Muscle layer of duodenum (tissue), 2 donors: ENCODE measurements around the gene CABLES2.
"Not testable (repeated sequence)": the region's sequence is repeated elsewhere in the genome, so short reads cannot be mapped to it uniquely, and the experiment has no call there.

Experiments used
- H3K27ac ChIP-seq: one replicate; pipeline ENCODE4 v1.7.0; 2013; ENCODE audit warnings: mild to moderate bottlenecking, low read length
- H3K27me3 ChIP-seq: one replicate; pipeline ENCODE4 v1.7.0; 2013; ENCODE audit warnings: low read depth, mild to moderate bottlenecking, control low read depth, low read length
- H3K36me3 ChIP-seq, 2 donors: one replicate each; pipeline ENCODE4 v1.7.0; 2013; ENCODE audit warnings: low read length in 2 of 2, control low read depth in 1 of 2, mild to moderate bottlenecking in 1 of 2; ENCODE audit not compliant: insufficient read depth in 2 of 2, control insufficient read depth in 1 of 2
- H3K4me1 ChIP-seq, 2 donors: one replicate each; pipeline ENCODE4 v1.7.0; 2013; ENCODE audit warnings: low read length in 2 of 2, mild to moderate bottlenecking in 2 of 2, control low read depth in 1 of 2, moderate library complexity in 1 of 2; ENCODE audit not compliant: insufficient read depth in 2 of 2, control insufficient read depth in 1 of 2
- H3K4me3 ChIP-seq, 2 donors: one replicate each; pipeline ENCODE4 v1.7.0; 2013; ENCODE audit warnings: low read length in 2 of 2, low read depth in 1 of 2, mild to moderate bottlenecking in 1 of 2
- H3K9me3 ChIP-seq, 2 donors: one replicate each; pipeline ENCODE4 v1.7.0; 2013; ENCODE audit warnings: low read length in 2 of 2, control low read depth in 1 of 2, mild to moderate bottlenecking in 1 of 2; ENCODE audit not compliant: control insufficient read depth in 1 of 2
- donor health status: healthy.

CABLES2 gene

GRCh38 chr20:62381842-62382241 is 25.2 kb downstream of the CABLES2 start:
- peaks cover 4 to 35% of the 10 kb centered on the region in 2 donors for H3K4me1 ChIP-seq
- H3K27me3 ChIP-seq, result no peaks in the 10 kb centered on the region
- H3K4me3 ChIP-seq, result no peak overlapping the region
- H3K9me3 ChIP-seq, result no peaks in the 10 kb centered on the region
- no peak overlapping the region for H3K27ac ChIP-seq
- H3K36me3 ChIP-seq, result peaks cover 0 to 5% of the 10 kb centered on the region in 2 donors

GRCh38 chr20:62381202-62381797 is 25.8 kb downstream of the CABLES2 start:
- H3K27me3 ChIP-seq, result no peaks in the 10 kb centered on the region
- no peak overlapping the region for H3K27ac ChIP-seq
- H3K4me3 ChIP-seq, result no peak overlapping the region
- H3K36me3 ChIP-seq, result peaks cover 0 to 5% of the 10 kb centered on the region in 2 donors
- H3K9me3 ChIP-seq, result no peaks in the 10 kb centered on the region
- H3K4me1 ChIP-seq, result peaks cover 4 to 41% of the 10 kb centered on the region in 2 donors

GRCh38 chr20:62378215-62378614 is 28.9 kb downstream of the CABLES2 start:
- Histone ChIP-seq H3K36me3 (peaks cover 0 to 5% of the 10 kb centered on the region in 2 donors), H3K27me3 (no peaks in the 10 kb centered on the region), H3K9me3 (no peaks in the 10 kb centered on the region), H3K4me1 (peaks cover 0 to 51% of the 10 kb centered on the region in 2 donors), H3K4me3 (no peak overlapping the region), H3K27ac (no peak overlapping the region)

- H3K4me1 ChIP-seq, result peaks cover 0 to 51% of the 10 kb centered on the region in 2 donors
- no peak overlapping the region for H3K4me3 ChIP-seq
- peaks cover 0 to 5% of the 10 kb centered on the region in 2 donors for H3K36me3 ChIP-seq
- H3K27me3 ChIP-seq, result no peaks in the 10 kb centered on the region
- no peak overlapping the region for H3K27ac ChIP-seq
- no peaks in the 10 kb centered on the region for H3K9me3 ChIP-seq
Measured at GRCh38 chr20:62377615-62378178, 29.4 kb downstream of the CABLES2 start.

GRCh38 chr20:62377064-62377461 is 30.0 kb downstream of the CABLES2 start:
- H3K36me3 ChIP-seq, result peaks cover 0 to 4% of the 10 kb centered on the region in 2 donors
- no peak overlapping the region for H3K27ac ChIP-seq
- no peaks in the 10 kb centered on the region for H3K27me3 ChIP-seq
- H3K4me3 ChIP-seq, result no peak overlapping the region
- H3K4me1 ChIP-seq, result peaks cover 0 to 47% of the 10 kb centered on the region in 2 donors
- H3K9me3 ChIP-seq, result no peaks in the 10 kb centered on the region

GRCh38 chr20:62376112-62377063 is 30.7 kb downstream of the CABLES2 start:
- H3K27me3 ChIP-seq, result no peaks in the 10 kb centered on the region
- H3K36me3 ChIP-seq, result no peaks in the 10 kb centered on the region
- H3K4me3 ChIP-seq, result no peak overlapping the region
- peaks cover 0 to 54% of the 10 kb centered on the region in 2 donors for H3K4me1 ChIP-seq
- H3K9me3 ChIP-seq, result no peaks in the 10 kb centered on the region
- H3K27ac ChIP-seq, result no peak overlapping the region

- Histone ChIP-seq H3K27ac (no peak overlapping the region), H3K4me3 (peak overlapping the region in 1 of 2 donors; percentile 4), H3K36me3 (no peaks in the 10 kb centered on the region), H3K4me1 (peaks cover 0 to 72% of the 10 kb centered on the region in 2 donors), H3K27me3 (no peaks in the 10 kb centered on the region), H3K9me3 (no peaks in the 10 kb centered on the region)
Measured at GRCh38 chr20:62374331-62375152, 32.5 kb downstream of the CABLES2 start.

- H3K27ac ChIP-seq, H3K36me3 ChIP-seq, H3K4me3 ChIP-seq, H3K9me3 ChIP-seq, H3K27me3 ChIP-seq: not testable (repeated sequence)
- peaks cover 0 to 80% of the 10 kb centered on the region in 2 donors for H3K4me1 ChIP-seq
Measured at GRCh38 chr20:62373631-62374179, 33.4 kb downstream of the CABLES2 start.

GRCh38 chr20:62372042-62372993 is 34.8 kb downstream of the CABLES2 start:
- peaks cover 4 to 81% of the 10 kb centered on the region in 2 donors for H3K4me1 ChIP-seq
- H3K36me3 ChIP-seq, result no peaks in the 10 kb centered on the region
- H3K27me3 ChIP-seq, result peaks cover 4% of the 10 kb centered on the region
- peak overlapping the region; percentile 31 for H3K27ac ChIP-seq
- H3K9me3 ChIP-seq, result no peaks in the 10 kb centered on the region
- H3K4me3 ChIP-seq, result peak overlapping the region in 1 of 2 donors; percentile 19

GRCh38 chr20:62371588-62372041 is 35.5 kb downstream of the CABLES2 start:
- Histone ChIP-seq H3K4me3 (peak overlapping the region in 1 of 2 donors; percentile 19), H3K27ac (no peak overlapping the region), H3K9me3 (no peaks in the 10 kb centered on the region), H3K4me1 (peaks cover 4 to 74% of the 10 kb centered on the region in 2 donors), H3K27me3 (peaks cover 4% of the 10 kb centered on the region), H3K36me3 (no peaks in the 10 kb centered on the region)
